PC-9 (cell line): ENCODE measurements around the gene GIGYF2. TPM values are rescaled to one million over a fixed set of nuclear protein-coding genes. Genes with fewer than 3 reads are reported as not detected.

Source experiments
- BruUV-seq: library from RNA; stranded (reverse); fragments of 400-500 nt; replicated peaks from 2 replicates; lab custom pipeline; 2021; lab: Mats Ljungman, UMichigan
- CTCF ChIA-PET: fragments of 300-600 bp; sonication (Branson Sonifier 250); formaldehyde crosslinking; loops from one replicate; lab custom pipeline; 2022; ENCODE audit warnings: antibody characterized with exemption; lab: Charles Lee
- POLR2A ChIA-PET: fragments of 300-600 bp; sonication (Branson Sonifier 250); formaldehyde crosslinking; loops from one replicate; lab custom pipeline; 2022; ENCODE audit warnings: antibody characterized with exemption; ENCODE audit not compliant: unreplicated experiment; lab: Charles Lee
- DNase-seq, 2 experiments: peaks; one replicate each; pipeline versions ENCODE4 v3.0.0 to v3.0.0-alpha.2; 2015 to 2022; ENCODE audit warnings: mixed read lengths in 1 of 2
- H2AFZ ChIP-seq: fragments of 200-600 bp; sonication (generic); 2 replicates; pipeline ENCODE4 v1.8.1; 2017; ENCODE audit warnings: antibody characterized with exemption
- H3F3A ChIP-seq: fragments of 200-600 bp; sonication (generic); 2 replicates; pipeline ENCODE4 v1.8.1; 2017; ENCODE audit warnings: antibody characterized with exemption, mild to moderate bottlenecking, low read depth; ENCODE audit not compliant: insufficient read depth
- H3K27ac ChIP-seq: fragments of 200-600 bp; sonication (generic); 2 replicates; pipeline ENCODE4 v1.6.1; 2016; ENCODE audit warnings: mixed run types
- H3K27me3 ChIP-seq: fragments of 200-600 bp; sonication (generic); 2 replicates; pipeline ENCODE4 v1.6.1; 2016; ENCODE audit warnings: low read depth, mixed run types; ENCODE audit not compliant: insufficient read depth
- H3K36me3 ChIP-seq: fragments of 200-600 bp; sonication (generic); 2 replicates; pipeline ENCODE4 v1.6.1; 2016; ENCODE audit warnings: low read depth, mixed run types
- H3K4me1 ChIP-seq: fragments of 200-600 bp; sonication (generic); replicated peaks from 2 replicates; pipeline ENCODE4 v1.6.1; 2016; ENCODE audit warnings: mixed run types; ENCODE audit not compliant: insufficient read depth
- H3K4me2 ChIP-seq: fragments of 200-600 bp; sonication (generic); 2 replicates; pipeline ENCODE4 v1.6.1; 2017; ENCODE audit warnings: mixed run types
- H3K4me3 ChIP-seq: fragments of 200-600 bp; sonication (generic); 2 replicates; pipeline ENCODE4 v1.6.1; 2016; ENCODE audit warnings: mixed run types
- H3K79me2 ChIP-seq: fragments of 200-600 bp; sonication (generic); 2 replicates; pipeline ENCODE4 v1.6.1; 2017; ENCODE audit warnings: low read depth, mixed run types
- H3K9me2 ChIP-seq: fragments of 200-600 bp; sonication (generic); 2 replicates; pipeline ENCODE4 v1.8.1; 2017; ENCODE audit warnings: mild to moderate bottlenecking; ENCODE audit not compliant: insufficient read depth
- H3K9me3 ChIP-seq: fragments of 200-600 bp; sonication (generic); 2 replicates; pipeline ENCODE4 v1.8.1; 2016; ENCODE audit warnings: low read depth; ENCODE audit not compliant: insufficient read depth
- H4K20me1 ChIP-seq: fragments of 200-600 bp; sonication (generic); 2 replicates; pipeline ENCODE4 v1.8.1; 2017; ENCODE audit not compliant: insufficient read depth
- CTCF ChIP-seq: fragments of 200-600 bp; sonication (generic); conservative IDR thresholded peaks from 2 replicates; pipeline ENCODE4 v1.6.1; 2017; ENCODE audit warnings: mixed run types, antibody characterized with exemption, mild to moderate bottlenecking, moderate library complexity
- EZH2 ChIP-seq: fragments of 200-600 bp; sonication (generic); IDR thresholded peaks from 2 replicates; pipeline ENCODE4 v1.8.0; 2017; ENCODE audit warnings: antibody characterized with exemption, low read depth
- intact Hi-C: fragments of 100-400 bp; cut with micrococcal nuclease; formaldehyde crosslinking; loops from one replicate; pipeline ENCODE4 v1.10.0; 2022; ENCODE audit not compliant: unreplicated experiment
- total RNA-seq: library from RNA; stranded (reverse); gene quantifications from 2 replicates; pipeline ENCODE4 v1.2.3, GENCODE V29; 2021

Gene GIGYF2
- total RNA-seq, 1 experiment from 2014 or later = 86.4 TPM

DNA sequence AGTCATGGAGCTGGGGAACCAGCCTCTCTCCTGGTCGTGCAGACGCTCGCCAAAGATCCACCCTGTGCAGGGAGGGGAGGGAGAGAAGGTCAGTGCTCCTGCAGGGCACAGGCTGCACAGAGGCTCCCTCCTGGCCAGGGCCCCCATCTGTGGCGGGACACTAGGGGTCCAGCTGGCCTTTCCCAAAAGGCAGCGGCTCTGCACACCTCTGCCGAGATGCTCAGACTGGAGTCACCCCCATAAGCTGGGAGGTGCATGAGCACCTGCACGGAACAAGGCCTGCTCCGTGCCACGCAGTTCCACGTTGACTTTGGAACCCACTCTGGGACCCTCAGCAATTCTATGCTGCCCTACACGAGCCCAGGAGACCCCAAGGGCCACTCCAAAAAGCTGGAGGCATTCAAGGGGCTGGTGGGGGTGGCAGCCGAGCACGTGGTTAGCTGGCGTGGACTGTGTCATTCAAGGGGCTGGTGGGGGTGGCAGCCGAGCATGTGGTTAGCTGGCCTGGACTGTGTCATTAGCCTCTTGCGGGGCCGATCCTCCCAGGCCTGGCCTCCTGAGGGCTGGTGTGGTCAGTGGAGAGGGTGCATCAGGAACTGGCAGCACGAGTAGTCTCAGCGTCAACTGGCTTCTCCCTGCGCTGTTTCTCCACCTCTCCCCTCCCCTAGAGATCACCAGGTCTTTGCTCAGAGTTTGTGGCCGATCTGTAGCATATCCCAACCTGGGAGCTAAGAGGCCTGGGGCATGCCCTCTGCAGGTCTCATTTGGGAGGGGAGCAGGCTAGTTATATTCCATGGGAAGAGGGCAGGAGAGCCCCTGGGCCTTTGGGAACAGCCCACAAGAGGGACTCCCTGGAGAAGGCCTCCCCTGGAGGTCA is 182.7 kb downstream of the GIGYF2 start:
- H3K4me2 ChIP-seq = no peak overlapping the region
- H3K36me3 ChIP-seq = no peaks in the 10 kb centered on the region
- TF ChIP-seq CTCF (no peak), EZH2 (no peak)
- no peaks in the 10 kb centered on the region for H3K9me2 ChIP-seq
- ChIA-PET POLR2A (no interaction called here), CTCF (no interaction called here)
- no peaks in the 10 kb centered on the region for H3K79me2 ChIP-seq
- H3K27me3 ChIP-seq = no peaks in the 10 kb centered on the region
- BruUV-seq = no TSS peak
- peaks cover 6% of the 10 kb centered on the region for H3K4me1 ChIP-seq
- no peak overlapping the region for H3K4me3 ChIP-seq
- DNase-seq = no peak
- peaks cover 4% of the 10 kb centered on the region; the same call in 1 of the 2 replicates for H3F3A ChIP-seq
- intact Hi-C loops = loop anchor here (10.0 kb wide), 1 partner anchor 175 kb away; no protein-coding TSS in a partner anchor
- H3K9me3 ChIP-seq = no peaks in the 10 kb centered on the region
- H2AFZ ChIP-seq = no peak overlapping the region
- H4K20me1 ChIP-seq = no peaks in the 10 kb centered on the region
- H3K27ac ChIP-seq = no peak overlapping the region

DNA sequence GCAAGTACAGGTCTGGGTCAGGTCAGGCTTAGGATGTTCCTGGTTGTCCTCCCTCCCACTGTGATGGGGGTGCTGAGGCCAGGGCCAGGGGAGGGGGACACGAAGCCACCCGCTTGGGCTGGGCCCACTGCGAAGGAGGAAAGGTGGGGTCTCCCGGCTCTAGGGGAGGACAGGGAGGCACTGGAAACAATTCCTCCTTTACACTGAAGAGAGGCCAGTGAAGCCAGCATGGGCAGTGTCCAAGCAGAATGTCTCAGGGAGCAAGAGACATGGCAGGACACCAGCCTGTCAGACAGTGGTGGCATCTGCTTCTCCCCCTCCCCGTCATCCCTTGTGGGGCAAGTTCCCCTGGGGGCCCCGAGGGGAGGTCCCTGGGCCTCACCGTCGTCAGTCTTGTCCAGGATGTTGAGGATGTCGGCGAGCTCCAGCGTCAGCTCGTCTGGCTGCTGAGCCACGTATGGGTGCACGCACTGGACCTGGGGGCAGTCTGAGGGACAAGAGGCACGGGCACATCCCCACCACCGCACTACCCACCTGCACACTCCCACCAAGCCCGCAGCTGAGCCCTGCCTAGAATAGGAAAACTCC is 183.7 kb downstream of the GIGYF2 start:
- Histone ChIP-seq H3K27ac (no peak overlapping the region), H3F3A (peaks cover 3% of the 10 kb centered on the region; the same call in 1 of the 2 replicates), H2AFZ (no peak overlapping the region), H3K36me3 (no peaks in the 10 kb centered on the region), H3K9me3 (no peaks in the 10 kb centered on the region), H3K79me2 (no peaks in the 10 kb centered on the region), H3K27me3 (no peaks in the 10 kb centered on the region), H3K4me2 (no peak overlapping the region), H3K9me2 (no peaks in the 10 kb centered on the region), H4K20me1 (no peaks in the 10 kb centered on the region), H3K4me1 (peaks cover 16% of the 10 kb centered on the region), H3K4me3 (no peak overlapping the region)
- ChIA-PET CTCF (no interaction called here), POLR2A (no interaction called here)
- TF ChIP-seq CTCF = no peak
- no peak for TF ChIP-seq EZH2
- DNase-seq = no peak
- no TSS peak for BruUV-seq
- intact Hi-C loops = loop anchor here (10.0 kb wide), 1 partner anchor 174 kb away; no protein-coding TSS in a partner anchor

DNA sequence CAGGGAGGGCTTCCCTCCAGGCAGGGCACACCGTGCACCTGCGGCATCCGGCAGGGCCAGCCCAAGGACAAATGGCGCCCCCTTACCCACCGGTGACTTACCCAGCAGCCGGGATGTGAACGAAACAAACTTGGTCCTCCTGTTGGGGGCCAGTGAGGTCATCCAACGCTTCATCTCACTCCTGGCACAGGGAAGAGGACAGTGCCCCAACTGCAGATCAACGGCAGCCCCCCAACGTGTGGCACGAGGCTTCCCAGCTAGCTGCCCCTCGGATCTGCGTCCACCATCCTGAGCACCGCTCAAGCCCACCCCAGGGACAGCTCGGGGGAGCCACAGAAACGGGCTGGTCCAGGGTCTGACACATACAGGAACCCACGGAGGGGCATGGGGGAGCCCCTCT is 185.0 kb downstream of the GIGYF2 start:
- H3K4me1 ChIP-seq = peaks cover 21% of the 10 kb centered on the region
- peaks cover 5% of the 10 kb centered on the region; the same call in 1 of the 2 replicates for H3F3A ChIP-seq
- no peaks in the 10 kb centered on the region for H3K36me3 ChIP-seq
- DNase-seq = no peak
- TF ChIP-seq EZH2 (no peak), CTCF (no peak)
- H3K4me3 ChIP-seq = no peak overlapping the region
- H3K79me2 ChIP-seq = no peaks in the 10 kb centered on the region
- no peak overlapping the region for H3K4me2 ChIP-seq
- H2AFZ ChIP-seq = no peak overlapping the region
- ChIA-PET CTCF (no interaction called here), POLR2A (interaction anchor here (0.5 kb wide), 1 partner anchor 293 kb away, joined by 7 read pairs; no protein-coding TSS in a partner anchor)
- H3K9me3 ChIP-seq = no peaks in the 10 kb centered on the region
- H3K27me3 ChIP-seq = no peaks in the 10 kb centered on the region
- H4K20me1 ChIP-seq = no peaks in the 10 kb centered on the region
- no TSS peak for BruUV-seq
- H3K27ac ChIP-seq = no peak overlapping the region
- intact Hi-C loops = loop anchor here (10.0 kb wide), 1 partner anchor 173 kb away; no protein-coding TSS in a partner anchor
- no peaks in the 10 kb centered on the region for H3K9me2 ChIP-seq
